SHP77 (cell line): Measurements from ENCODE around the gene CD248.
A peak's percentile ranks its signal among the peaks of the same experiment; 100 is the strongest.
"Not testable (repeated sequence)": the region's sequence is repeated elsewhere in the genome, so short reads cannot be mapped to it uniquely, and the experiment has no call there.

ENCODE experiments used
- DNase-seq, 2 experiments: peaks; one replicate each; lab custom pipeline; 2025; lab: John Stamatoyannopoulos, UW

The CD248 gene

DNA sequence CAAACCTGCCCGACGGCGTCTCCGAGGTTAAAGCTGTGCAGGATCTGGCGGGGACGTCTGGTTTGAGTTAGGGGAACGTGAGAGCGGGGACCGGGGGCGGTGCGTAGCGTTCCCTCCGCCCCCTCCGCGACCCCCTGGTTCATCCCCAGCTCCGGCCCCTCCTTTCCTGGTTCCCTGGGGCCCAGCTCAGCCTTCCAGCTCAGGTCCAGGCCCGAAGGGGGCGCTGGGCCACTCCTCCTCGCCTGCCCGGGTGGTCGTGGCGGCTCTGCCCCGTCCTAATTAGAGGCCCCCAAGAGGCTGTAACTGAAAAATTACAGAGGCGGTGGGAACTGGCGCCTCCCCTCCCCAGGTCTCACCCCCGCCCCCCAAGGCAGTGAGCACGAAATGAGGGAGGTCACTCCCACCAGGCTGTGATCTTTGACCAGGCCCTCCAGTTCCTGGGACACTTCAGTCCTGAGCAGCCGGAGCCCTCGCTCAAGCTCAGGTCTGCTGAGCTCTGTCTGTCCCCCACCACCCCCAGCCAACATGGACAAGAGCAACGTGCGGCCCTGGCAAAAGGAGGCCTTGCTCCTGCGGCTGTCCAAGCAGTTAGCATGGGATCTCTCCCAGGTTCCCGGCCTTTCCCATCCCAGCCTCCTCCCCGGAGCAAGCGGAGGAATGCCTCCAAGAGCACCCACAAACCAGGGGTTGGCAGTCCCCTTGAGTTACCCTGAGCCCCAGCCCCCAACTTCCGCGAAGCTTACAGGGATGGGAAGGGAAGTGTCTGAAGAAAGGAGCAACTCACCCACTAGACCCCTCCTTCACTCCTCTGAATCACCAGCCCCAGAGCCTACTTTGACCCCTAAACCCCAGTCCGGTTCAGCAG lies 3.3 kb downstream of the CD248 start:
- no peak for DNase-seq

DNA sequence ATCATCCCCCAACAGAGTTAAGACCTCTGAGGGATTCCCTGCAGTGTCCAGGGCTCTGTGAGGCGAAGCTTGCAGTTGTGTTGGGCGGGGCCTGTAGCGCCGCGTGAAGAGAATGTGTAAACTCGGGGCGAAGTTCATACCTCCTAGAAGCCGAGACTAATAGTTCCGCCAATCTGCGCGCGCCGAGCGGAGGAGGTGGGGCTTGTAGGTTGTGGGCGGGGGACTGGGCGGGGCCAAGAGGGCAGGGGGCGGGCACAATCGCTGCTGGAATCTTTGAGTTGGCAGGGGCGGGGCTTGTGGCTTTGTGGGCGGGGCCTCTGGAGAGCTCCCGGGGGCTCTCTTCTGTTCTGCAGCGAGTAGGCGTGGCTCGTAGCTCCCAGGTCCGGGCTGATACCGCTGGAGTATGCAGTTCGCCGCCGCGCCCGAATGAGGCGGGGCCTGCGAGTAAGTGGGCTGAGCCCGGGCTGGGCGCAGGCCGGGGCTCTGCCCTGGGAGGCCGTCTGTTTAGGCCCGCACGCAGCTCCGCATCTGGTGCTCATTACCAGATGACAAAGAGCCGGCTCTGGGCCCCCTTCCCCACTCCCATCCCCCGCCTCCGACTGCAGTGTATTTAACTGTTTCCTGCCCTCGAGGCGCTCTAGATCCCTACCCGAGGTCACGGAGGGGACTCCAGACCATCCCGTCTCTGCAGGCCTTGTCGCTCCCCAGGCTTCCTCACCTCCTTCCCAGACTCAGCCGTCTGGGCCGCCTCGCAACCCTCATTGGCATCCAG lies 4.1 kb downstream of the CD248 start:
- DNase-seq = peak; percentile 97 to 99

DNA sequence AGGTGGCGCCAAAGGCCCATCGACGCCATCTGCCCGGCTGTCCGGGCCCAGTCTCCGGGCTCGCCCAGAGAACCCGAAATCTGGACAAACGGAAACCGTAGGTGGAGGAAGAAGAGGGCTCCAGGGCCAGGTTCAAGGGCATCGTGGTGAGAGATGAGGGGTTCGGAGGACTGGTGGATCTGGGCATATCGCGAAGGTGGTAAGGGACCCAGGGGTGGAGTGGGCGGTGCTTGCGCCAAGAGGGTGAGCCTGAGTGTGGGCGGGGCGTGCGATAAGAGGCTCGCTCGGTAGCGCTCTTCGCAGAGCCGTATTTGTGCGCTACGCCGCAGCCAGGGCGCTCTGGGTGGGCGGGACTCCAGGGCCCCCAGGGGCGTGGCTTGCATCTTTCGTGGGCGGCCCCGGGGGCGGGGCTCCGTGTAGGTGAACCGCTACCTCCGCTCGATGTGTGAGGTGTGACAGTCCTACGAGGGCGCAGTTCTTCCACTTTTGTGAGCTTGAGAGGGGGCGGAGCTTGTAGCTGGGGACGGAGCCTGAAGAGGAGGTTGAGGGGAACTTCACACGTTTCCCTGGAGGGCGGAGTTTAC lies 4.8 kb downstream of the CD248 start:
- peak; percentile 95 to 96 for DNase-seq

DNA sequence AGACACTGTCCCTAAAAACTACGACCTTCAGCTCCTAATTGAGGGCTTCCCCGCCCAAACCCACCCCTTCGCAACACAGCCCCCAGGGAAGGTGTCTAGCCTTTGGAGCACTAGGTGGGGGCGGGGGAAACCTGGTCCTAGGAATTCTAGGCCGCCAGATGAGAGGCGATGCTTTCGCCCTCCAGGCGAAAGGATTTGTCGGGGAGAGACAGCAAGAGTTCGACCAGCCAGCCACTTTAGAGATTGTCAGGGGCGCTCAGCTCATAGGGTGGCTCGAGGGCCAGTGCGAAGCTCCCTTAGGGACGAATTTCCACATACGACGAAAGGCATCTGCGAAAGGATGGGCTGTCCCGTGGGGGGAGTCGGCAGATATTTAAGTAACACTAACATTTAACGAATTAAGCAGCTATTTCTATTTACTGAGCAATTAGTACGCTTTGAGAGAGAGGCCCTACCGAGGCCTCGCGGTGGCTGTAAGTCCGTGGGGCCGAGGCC lies 5.3 kb downstream of the CD248 start:
- peak in 1 of 2 experiments; percentile 68 for DNase-seq

DNA sequence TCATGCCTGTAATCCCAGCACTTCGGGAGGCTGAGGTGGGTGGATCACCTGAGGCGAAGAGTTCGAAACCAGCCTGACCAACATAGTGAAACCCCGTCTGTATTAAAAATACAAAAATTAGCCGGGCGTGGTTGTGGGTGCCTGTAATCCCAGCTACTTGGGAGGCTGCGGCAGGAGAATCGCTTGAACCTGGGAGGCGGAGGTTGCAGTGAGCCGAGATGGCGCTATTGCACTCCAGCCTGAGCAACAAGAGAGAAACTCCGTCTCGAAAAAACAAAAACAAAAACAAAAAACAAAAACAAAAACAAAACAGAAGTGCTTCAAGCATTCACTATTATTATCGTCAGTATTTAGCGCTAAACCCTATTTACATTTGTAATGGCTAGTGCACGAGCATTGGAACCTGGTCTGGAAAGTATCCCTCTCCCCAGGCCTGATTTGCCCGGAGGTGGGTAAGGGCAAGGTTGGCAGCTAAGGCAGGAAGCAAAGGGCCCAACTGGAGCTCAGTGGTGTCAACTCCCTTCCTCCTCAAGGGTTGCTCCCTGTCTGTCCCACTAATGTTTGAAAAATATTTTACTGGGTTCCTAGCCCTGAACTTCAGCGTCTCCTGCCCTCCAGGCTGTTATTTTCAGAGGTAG lies 5.9 kb downstream of the CD248 start:
- DNase-seq = not testable (repeated sequence)

DNA sequence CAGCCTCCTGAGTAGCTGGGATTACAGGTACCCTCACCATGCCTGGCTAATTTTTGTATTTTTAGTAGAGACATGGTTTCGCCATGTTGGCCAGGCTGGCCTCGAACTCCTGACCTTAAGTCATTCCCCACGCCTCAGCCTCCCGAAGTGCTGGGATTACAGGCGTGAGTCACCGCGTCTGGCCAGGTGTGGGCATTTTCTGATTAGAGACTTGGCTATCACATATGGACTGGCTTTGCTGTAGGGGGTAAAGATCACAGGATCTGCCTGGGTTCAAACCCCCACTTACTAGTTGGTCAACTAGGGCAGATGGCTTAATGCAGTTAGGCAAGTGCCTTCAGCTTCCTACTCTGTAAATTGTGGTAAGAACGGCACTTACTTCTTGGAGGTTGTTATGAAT lies 6.5 kb downstream of the CD248 start:
- DNase-seq = no peak

DNA sequence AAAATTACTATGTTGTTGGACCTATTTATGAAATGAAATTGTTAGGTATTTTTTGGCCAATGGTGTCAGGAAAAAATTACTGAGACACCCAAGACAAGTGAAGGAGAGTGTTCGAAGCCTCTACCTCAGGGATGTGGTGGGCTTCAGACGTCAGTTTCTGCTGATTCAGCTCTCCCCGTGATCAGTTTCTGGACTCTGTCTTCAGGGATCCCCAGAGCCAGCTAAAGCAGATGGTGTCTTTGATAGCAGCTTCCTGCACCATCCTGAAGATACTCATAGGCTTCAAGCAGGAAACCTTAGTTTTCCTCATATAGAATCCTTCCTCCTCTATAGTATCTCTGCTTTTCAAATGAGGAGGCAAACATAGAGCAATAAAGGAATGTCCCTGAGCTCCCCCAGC lies 7.4 kb downstream of the CD248 start:
- no peak for DNase-seq

DNA sequence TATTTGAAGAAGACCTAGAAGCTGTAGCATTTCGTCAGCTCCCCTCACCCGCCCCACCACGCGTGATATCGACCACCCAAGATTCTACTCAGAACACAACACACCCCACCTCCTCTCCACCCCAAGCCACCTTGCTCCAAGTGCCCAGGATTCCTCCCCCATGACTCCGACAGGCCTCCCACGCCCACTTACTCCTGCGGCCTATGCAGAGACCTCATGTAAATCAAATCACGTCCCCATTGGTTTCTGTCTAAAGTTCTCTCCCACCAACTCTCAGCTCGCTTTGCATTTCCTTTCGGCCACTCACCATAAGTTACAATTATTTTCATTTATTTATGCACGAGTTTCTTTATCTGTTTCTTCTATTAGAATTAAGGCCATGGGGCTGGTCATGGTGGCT lies 14.2 kb downstream of the CD248 start:
- no peak for DNase-seq

DNA sequence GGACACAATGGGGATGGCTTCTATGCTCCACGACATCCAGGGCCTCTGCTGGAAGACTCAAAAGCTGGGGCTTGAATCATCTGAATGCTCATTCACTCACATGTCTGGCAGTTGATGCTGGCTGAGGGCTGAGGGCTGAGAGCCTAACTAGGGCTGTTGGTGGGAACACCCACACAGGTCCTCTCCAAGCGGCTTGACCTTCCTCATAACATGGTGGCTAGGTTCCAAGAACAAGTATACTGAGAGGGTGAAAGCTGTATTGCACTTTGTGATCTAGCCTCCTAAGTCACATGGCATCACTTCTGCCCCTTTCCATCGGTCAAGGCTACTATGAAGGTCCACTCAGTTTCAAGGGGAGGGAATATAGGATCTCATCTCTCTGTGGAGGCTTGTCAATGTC lies 17.7 kb downstream of the CD248 start:
- no peak for DNase-seq

DNA sequence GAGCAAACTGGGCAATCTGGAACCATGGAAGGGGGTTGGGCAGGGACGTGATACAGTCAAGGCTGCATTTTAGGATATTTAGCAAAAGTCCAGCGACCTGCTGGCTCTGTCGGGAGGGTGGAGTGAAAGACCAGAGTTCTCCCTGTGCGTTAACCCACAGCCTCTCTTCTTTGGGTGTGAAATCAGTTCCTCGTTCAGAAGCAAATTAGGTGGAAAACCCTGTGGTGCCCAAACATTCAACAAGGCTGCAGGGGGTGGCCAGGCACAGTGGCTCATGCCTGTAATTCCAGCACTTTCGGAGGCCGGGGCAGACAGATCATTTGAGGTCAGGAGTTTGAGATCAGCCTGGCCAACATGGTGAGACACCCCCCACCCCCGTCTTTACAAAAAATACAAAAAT lies 19.2 kb downstream of the CD248 start:
- DNase-seq = no peak

DNA sequence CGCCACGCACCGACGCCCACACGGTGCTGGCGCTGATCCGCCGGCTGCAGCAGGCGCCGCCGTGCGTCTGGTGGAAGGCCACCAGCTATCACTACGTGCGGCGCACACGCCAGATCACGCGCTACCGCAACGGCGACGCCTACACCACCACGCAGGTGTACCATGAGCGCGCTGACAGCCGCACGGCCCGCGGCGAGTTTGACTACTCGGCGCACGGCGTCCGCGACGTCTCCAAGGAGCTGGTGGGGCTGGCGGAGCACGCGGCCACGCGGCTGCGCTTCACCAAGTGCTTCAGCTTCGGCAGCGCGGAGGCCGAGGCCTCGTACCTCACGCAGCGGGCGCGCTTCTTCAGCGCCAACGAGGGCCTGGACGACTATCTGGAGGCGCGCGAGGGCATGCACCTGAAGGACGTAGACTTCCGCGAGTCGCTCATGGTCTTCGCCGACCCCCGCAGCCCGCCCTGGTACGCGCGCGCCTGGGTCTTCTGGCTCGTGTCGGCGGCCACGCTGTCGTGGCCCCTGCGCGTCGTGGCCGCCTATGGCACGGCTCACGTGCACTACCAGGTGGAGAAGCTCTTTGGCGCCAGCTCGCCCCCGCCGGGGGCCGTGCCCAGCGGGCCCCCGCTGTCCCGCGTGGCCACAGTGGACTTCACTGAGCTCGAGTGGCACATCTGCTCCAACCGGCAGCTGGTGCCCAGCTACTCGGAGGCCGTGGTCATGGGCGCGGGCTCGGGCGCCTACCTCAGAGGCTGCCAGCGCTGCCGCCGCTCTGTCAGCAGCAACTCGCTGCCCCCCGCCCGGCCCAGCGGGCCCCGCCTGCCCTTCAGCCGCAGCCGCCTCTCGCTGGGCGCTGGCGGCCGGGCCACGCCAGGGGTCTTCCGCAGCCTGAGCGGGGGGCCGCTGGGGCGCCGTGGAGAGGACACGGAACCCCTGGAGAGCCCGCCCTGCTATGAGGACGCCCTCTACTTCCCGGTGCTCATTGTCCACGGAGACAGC lies 21.9 kb downstream of the CD248 start:
- no peak for DNase-seq

DNA sequence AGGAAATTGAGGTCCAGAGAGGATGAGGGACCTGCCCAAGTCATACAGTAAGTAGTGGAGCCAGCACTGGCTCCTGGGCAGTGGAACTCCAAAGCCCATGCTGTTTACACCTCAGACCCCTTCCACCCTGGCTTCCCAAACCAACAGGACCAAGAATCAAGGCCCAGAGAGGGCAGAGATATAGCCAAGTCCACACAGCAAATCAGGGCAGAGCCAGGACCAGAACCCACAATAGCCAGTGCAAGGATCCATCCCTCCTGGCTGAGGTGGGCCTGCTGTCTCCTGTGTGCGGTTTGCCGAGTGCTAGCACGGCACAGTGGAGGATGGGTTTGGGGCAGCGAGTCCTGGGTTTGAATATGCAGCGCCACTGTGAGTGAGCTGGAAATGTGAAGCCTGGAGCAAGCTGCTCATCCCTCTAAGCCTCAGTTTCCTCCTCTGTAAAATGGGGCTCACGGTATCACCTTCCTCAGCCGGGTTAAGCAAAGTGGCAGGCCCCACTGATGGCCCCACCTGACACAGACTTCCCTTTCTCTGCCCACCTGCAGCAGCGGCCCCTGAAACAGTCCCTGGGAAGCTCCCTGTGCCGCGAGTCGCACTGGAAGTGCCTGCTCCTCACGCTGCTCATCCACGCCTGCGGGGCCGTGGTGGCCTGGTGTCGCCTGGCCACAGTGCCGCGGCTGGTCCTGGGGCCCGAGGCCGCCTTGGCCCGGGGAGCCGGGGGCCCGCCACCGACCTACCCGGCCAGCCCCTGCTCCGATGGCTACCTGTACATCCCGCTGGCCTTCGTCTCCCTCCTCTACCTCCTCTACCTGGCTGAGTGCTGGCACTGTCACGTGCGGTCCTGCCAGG lies 22.8 kb downstream of the CD248 start:
- no peak for DNase-seq

DNA sequence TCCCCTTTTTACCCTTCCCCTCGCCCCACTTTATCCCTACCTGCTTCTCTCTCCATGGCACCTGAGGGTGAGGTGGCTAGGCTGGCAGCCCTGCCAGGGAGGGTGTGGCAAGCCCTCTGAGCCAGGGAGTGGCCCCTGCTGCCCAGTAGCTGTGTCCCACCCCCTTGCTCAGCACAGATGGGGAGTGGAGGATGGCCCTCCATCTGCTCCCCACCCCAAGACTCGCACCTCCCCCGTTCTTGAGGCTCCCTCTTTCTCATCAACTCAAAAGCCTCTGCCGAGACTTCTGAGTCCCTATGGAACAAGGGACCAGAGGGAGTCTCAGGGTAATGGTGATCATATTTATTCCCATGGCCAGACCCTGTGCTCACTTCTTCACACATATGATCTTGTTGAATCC lies 23.5 kb downstream of the CD248 start:
- DNase-seq = no peak

DNA sequence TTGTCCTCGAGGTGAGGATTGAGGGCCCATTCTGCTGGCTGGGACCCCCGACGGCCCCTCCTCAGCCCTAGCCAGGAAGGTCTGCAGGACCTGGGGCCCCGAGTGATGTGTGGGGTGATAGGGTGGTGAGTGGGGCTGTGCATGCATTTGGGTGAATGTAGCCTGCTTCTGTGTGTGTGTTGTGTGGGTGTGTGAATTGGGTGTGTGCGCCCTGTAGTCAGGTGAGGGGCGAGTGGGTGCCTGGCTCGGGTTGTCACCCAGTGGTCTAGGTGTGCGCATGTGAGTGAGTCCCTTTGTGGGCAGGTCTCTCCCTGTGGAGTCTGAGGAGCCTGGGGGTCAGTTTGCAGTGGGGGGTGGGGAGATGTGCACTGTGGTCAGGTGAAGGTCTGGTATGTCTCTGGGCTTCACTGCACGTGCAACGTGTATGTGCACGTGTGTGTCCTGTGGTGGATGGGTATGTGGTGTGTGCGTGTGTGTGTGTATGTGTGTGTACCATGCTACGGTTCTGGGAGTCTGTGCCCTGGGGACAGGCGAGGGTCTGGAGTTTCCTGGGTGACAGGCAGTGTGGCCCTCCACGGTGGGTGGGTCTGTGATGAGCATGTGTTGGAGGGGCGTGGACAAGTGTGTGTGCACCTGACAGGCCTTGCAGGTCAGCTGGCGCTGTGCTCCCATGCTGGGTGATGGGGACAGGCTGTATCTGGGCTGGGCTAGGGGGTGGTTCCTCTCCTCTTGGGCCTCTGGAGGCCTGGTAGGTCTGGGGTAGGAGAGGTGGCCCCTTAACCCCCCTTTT lies 24.1 kb downstream of the CD248 start:
- DNase-seq = no peak

DNA sequence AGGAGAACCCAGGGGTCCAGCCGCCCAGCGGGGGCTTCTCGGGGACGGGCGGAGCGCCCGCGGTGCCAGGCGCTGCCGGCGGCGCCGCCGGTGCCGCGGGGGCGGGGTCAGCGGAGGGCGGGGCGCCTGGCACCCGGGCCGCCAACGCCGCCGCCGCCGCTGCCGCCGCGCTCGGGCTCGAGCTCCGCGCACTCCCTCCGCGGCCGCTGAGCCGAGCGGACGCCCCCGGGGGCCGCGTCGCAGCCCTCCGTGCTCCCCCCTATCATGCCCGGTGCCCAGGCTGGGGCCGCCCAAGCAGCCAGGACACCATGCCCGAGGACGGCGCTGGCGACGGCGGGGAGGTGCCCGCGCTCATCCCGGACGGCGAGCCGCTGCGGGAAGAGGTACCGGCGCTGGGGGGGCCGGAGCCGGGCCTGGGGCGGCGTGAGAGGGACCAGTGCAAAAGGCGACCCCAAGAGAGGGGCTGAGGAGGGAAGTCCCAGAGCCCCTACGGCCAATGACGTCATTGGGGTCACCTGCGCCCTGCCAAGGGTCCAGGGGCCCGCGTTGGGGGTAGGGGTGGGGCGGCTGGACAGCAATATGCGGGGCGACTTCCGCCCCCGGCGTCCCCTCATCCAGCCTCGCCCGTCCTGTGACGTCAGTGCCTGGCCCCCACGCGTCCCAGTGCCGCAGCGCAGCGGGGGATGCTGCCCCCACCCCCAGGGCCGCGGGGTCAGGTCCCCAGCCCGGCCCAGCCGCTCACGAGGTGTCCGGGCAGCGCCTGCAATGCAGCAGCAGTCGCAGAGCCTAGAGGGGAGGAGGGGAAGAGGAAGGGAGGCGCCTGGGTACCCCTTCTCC lies 24.9 kb downstream of the CD248 start, which contains the start of gene TMEM151A:
TMEM151A (plus strand) TSS at position 189 of the 837 bp plus-strand sequence; CDS start at position 309, 120 bp downstream.
- DNase-seq = peak in 1 of 2 experiments; percentile 55

DNA sequence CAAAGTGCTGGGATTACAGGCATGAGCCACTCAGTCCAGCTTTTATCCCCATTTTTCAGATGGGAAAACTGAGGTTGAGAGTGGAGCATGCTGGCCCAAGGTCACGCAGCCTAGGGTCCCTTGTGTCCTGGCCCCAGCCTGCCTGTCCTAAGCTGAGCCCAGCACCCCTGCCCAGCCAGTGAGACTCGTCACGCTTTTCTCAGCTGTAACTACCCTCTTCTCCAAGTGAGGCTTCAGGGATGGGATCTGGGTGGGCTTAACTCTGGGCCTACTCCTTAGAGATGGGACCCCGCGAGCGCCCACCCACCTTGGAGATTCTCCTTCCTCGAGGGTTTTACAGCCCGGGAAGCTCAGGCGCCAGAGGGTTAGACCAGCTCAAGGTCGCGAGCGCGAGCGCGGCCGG lies 25.5 kb downstream of the CD248 start:
- DNase-seq = no peak

DNA sequence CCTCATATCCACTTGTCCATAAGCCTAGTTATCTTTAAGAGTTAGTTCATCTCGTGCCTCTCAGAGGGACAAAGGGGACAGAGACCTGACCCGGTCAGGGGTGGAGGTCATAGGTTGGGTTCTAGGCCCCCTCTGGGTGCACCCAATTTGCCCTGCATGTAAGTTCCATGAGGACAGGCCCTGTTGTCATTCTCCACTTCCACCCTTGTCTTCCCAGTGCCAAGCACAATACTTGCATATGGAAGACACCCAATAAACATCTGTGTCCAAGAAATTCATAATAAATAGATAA lies 26.6 kb downstream of the CD248 start:
- DNase-seq = no peak
